ENCODE measurements around the gene GRID2IP.

GRCh38 chr7:6571160-6571779 lies 20.0 kb upstream of the GRID2IP start:
- TF ChIP-seq CTCF (IDR thresholded peaks at IDR 0.05; ENCODE audit: insufficient read depth, low read length, poor library complexity, severe bottlenecking): no peak
- TF ChIP-seq EZH2phosphoT487 (conservative IDR thresholded peaks at IDR 0.05; ENCODE audit: low read length): no peak

All from SU-DHL-6 (cell line).